Transverse colon (tissue), 4 donors: ENCODE data around the gene MSMB.

Experiments
- CTCF ChIP-seq, 5 experiments: fragments of 200-600 bp in 3 of 5; fragments of 450-650 bp in 2 of 5; sonication (generic) in 3 of 5; IDR thresholded peaks; 1 replicate in 2 of 5; 2 replicates in 3 of 5; pipeline ENCODE4 v1.5.1; 2016 to 2017; ENCODE audit warnings: antibody characterized with exemption in 5 of 5, inconsistent platforms in 3 of 5, mild to moderate bottlenecking in 2 of 5, moderate library complexity in 1 of 5
- EP300 ChIP-seq: sonication (generic); formaldehyde crosslinking; IDR thresholded peaks from one replicate; pipeline ENCODE4 v1.6.1; 2017; ENCODE audit warnings: antibody characterized with exemption, low read depth
- POLR2AphosphoS5 ChIP-seq, 3 donors: sonication (generic); formaldehyde crosslinking; IDR thresholded peaks; one replicate each; pipeline ENCODE4 v1.6.1; 2016; ENCODE audit warnings: antibody characterized with exemption in 3 of 3

- TF ChIP-seq POLR2AphosphoS5 (IDR thresholded peaks at IDR 0.05) (no peak), CTCF (IDR thresholded peaks at IDR 0.05) (no peak), EP300 (no peak)
Observed at GRCh38 chr10:46052791-46053375, 6.8 kb upstream of the MSMB start.
